Measurements from ENCODE around the gene MAP3K12. TPM values are rescaled to one million over a fixed set of nuclear protein-coding genes. Genes with fewer than 3 reads are reported as not detected.
A peak's percentile ranks its signal among the peaks of the same experiment; 100 is the strongest.

Gene MAP3K12
- total and polyA plus RNA-seq, 2 of the 13 experiments (the other 11 are each of a cell fraction or from before 2014, with no cell fraction given): 0.20 to 1.1 TPM

DNA sequence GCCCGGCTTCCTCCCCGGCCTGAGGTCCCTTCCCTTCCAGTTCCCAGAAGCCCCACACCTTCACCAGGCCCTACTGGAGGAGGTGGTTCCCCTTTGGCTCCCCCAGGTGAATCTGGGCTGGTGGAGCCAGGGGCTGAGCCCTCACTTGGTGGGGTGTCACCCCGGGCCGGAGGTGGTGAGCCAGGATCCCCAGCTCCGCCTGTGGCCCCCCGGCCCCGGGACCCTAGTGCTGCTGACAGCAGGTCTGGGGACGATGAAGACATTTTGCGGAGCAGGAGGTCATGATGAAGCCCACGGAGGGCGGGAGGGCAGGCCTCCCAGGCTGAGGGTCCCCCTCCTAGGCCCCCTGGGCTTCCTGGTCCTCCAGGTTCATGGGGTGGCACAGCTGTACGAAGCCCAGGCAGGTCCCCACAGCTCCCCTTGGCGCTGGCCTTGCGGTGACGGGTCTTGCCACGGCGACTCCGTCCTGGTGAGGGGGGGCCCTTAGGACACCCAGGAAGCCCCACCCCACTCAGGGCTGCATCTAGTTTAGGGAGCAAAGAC is 16.6 kb downstream of the MAP3K12 start (continued):
- TF ChIP-seq, protein P1, sequence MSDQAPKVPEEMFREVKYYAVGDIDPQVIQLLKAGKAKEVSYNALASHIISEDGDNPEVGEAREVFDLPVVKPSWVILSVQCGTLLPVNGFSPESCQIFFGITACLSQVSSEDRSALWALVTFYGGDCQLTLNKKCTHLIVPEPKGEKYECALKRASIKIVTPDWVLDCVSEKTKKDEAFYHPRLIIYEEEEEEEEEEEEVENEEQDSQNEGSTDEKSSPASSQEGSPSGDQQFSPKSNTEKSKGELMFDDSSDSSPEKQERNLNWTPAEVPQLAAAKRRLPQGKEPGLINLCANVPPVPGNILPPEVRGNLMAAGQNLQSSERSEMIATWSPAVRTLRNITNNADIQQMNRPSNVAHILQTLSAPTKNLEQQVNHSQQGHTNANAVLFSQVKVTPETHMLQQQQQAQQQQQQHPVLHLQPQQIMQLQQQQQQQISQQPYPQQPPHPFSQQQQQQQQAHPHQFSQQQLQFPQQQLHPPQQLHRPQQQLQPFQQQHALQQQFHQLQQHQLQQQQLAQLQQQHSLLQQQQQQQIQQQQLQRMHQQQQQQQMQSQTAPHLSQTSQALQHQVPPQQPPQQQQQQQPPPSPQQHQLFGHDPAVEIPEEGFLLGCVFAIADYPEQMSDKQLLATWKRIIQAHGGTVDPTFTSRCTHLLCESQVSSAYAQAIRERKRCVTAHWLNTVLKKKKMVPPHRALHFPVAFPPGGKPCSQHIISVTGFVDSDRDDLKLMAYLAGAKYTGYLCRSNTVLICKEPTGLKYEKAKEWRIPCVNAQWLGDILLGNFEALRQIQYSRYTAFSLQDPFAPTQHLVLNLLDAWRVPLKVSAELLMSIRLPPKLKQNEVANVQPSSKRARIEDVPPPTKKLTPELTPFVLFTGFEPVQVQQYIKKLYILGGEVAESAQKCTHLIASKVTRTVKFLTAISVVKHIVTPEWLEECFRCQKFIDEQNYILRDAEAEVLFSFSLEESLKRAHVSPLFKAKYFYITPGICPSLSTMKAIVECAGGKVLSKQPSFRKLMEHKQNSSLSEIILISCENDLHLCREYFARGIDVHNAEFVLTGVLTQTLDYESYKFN (CRISPR knock-in tag; conservative IDR thresholded peaks at IDR 0.05): no peak
- 0 out of 2 replicates have a peak, but pooled peaks have one; percentile 45 for TF ChIP-seq ARNT2 (CRISPR knock-in tag; IDR thresholded peaks at IDR 0.05; ENCODE audit: low read depth)
- TF ChIP-seq, protein P2, sequence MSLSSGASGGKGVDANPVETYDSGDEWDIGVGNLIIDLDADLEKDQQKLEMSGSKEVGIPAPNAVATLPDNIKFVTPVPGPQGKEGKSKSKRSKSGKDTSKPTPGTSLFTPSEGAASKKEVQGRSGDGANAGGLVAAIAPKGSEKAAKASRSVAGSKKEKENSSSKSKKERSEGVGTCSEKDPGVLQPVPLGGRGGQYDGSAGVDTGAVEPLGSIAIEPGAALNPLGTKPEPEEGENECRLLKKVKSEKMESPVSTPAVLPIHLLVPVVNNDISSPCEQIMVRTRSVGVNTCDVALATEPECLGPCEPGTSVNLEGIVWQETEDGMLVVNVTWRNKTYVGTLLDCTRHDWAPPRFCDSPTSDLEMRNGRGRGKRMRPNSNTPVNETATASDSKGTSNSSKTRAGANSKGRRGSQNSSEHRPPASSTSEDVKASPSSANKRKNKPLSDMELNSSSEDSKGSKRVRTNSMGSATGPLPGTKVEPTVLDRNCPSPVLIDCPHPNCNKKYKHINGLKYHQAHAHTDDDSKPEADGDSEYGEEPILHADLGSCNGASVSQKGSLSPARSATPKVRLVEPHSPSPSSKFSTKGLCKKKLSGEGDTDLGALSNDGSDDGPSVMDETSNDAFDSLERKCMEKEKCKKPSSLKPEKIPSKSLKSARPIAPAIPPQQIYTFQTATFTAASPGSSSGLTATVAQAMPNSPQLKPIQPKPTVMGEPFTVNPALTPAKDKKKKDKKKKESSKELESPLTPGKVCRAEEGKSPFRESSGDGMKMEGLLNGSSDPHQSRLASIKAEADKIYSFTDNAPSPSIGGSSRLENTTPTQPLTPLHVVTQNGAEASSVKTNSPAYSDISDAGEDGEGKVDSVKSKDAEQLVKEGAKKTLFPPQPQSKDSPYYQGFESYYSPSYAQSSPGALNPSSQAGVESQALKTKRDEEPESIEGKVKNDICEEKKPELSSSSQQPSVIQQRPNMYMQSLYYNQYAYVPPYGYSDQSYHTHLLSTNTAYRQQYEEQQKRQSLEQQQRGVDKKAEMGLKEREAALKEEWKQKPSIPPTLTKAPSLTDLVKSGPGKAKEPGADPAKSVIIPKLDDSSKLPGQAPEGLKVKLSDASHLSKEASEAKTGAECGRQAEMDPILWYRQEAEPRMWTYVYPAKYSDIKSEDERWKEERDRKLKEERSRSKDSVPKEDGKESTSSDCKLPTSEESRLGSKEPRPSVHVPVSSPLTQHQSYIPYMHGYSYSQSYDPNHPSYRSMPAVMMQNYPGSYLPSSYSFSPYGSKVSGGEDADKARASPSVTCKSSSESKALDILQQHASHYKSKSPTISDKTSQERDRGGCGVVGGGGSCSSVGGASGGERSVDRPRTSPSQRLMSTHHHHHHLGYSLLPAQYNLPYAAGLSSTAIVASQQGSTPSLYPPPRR (CRISPR knock-in tag; IDR thresholded peaks at IDR 0.05; ENCODE audit: borderline replicate concordance): peak; percentile 17; the same call in 1 of the 2 replicates
- TF ChIP-seq ZNF672 (CRISPR knock-in tag; IDR thresholded peaks at IDR 0.05): no peak
- 0 out of 2 replicates have a peak, but pooled peaks have one; percentile 15 for TF ChIP-seq POLR2AphosphoS5 (IDR thresholded peaks at IDR 0.05; ENCODE audit: low read depth, low read length)
- TF ChIP-seq ZBTB3 (CRISPR knock-in tag; IDR thresholded peaks at IDR 0.05; ENCODE audit: borderline replicate concordance, low read depth): no peak
- no peak for TF ChIP-seq NR0B2 (CRISPR knock-in tag; IDR thresholded peaks at IDR 0.05)
- TF ChIP-seq CENPT (CRISPR knock-in tag; IDR thresholded peaks at IDR 0.05; ENCODE audit: low read depth): no peak
- no peak for TF ChIP-seq SOX13 (IDR thresholded peaks at IDR 0.05)
- 0 out of 4 replicates have a peak, but pooled peaks of 1 of the 2 experiments have one; percentile 25 for TF ChIP-seq SOX13 (CRISPR knock-in tag; conservative IDR thresholded peaks at IDR 0.05 in 1 of 2, IDR thresholded peaks at IDR 0.05 in 1 of 2)
- TF ChIP-seq RXRB (CRISPR knock-in tag; IDR thresholded peaks at IDR 0.05; ENCODE audit: borderline replicate concordance): no peak
- TF ChIP-seq POLR2G (IDR thresholded peaks at IDR 0.05; ENCODE audit: low read depth, low read length): 0 out of 2 replicates have a peak, but pooled peaks have one; percentile 16
- peak; percentile 46; the same call in 1 of the 2 replicates for TF ChIP-seq RAD21 (CRISPR knock-in tag; IDR thresholded peaks at IDR 0.05)
- TF ChIP-seq KDM2A (CRISPR knock-in tag; IDR thresholded peaks at IDR 0.05; ENCODE audit: borderline replicate concordance, low read depth): peak; percentile 45; the same call in 1 of the 2 replicates
- 0 out of 2 replicates have a peak, but pooled peaks have one; percentile 46 for TF ChIP-seq FIP1L1 (IDR thresholded peaks at IDR 0.05; ENCODE audit: borderline replicate concordance, insufficient read depth, low read depth, low read length)
- TF ChIP-seq BRF2 (CRISPR knock-in tag; IDR thresholded peaks at IDR 0.05): no peak
- TF ChIP-seq ZNF136 (CRISPR knock-in tag; IDR thresholded peaks at IDR 0.05; ENCODE audit: low read depth): no peak
- TF ChIP-seq POLR2AphosphoS2 (IDR thresholded peaks at IDR 0.05; ENCODE audit: low read depth, low read length): no peak

Data from HepG2 (cell line).